Upper lobe of left lung (tissue), 4 donors: ENCODE results near the gene TCF23.

Experiments
- POLR2A ChIP-seq, 4 donors: fragments of 450-650 bp; IDR thresholded peaks; one replicate each; pipeline ENCODE4 v1.5.1; 2016 to 2017; ENCODE audit warnings: antibody characterized with exemption in 4 of 4, mild to moderate bottlenecking in 2 of 4
- POLR2AphosphoS5 ChIP-seq, 2 donors: sonication (generic); formaldehyde crosslinking; IDR thresholded peaks; one replicate each; pipeline ENCODE4 v1.5.1; 2017; ENCODE audit warnings: antibody characterized with exemption in 2 of 2
- TF ChIP-seq, protein P1 (sequence below), 6 experiments: fragments of 450-650 bp in 4 of 6; fragments of 200-600 bp in 2 of 6; sonication (generic) in 2 of 6; IDR thresholded peaks; one replicate each; pipeline ENCODE4 v1.5.1; 2016 to 2019; ENCODE audit warnings: antibody characterized with exemption in 6 of 6

DNA sequence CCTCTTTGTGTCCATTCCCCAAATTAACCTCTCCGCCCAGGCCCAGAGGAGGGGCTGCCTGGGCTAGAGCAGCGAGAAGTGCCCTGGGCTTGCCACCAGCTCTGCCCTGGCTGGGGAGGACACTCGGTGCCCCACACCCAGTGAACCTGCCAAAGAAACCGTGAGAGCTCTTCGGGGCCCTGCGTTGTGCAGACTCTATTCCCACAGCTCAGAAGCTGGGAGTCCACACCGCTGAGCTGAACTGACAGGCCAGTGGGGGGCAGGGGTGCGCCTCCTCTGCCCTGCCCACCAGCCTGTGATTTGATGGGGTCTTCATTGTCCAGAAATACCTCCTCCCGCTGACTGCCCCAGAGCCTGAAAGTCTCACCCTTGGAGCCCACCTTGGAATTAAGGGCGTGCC, 48.8 kb upstream of the TCF23 start:
- TF ChIP-seq, protein P1, sequence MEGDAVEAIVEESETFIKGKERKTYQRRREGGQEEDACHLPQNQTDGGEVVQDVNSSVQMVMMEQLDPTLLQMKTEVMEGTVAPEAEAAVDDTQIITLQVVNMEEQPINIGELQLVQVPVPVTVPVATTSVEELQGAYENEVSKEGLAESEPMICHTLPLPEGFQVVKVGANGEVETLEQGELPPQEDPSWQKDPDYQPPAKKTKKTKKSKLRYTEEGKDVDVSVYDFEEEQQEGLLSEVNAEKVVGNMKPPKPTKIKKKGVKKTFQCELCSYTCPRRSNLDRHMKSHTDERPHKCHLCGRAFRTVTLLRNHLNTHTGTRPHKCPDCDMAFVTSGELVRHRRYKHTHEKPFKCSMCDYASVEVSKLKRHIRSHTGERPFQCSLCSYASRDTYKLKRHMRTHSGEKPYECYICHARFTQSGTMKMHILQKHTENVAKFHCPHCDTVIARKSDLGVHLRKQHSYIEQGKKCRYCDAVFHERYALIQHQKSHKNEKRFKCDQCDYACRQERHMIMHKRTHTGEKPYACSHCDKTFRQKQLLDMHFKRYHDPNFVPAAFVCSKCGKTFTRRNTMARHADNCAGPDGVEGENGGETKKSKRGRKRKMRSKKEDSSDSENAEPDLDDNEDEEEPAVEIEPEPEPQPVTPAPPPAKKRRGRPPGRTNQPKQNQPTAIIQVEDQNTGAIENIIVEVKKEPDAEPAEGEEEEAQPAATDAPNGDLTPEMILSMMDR (IDR thresholded peaks at IDR 0.05): no peak
- TF ChIP-seq POLR2AphosphoS5 (IDR thresholded peaks at IDR 0.05) (no peak), POLR2A (IDR thresholded peaks at IDR 0.05) (no peak)
